AG04449 (cell line): ENCODE data around the gene TPRA1.

ENCODE experiments used
- CTCF ChIA-PET: fragments of 350-600 bp; formaldehyde crosslinking; extraction: SDS; loops from one replicate; lab custom pipeline; 2021; ENCODE audit warnings: antibody characterized with exemption; lab: Yijun Ruan, JAX
- POLR2A ChIA-PET: fragments of 400-600, 350-600 bp; formaldehyde crosslinking; extraction: SDS; loops from one replicate; lab custom pipeline; 2020; ENCODE audit warnings: antibody characterized with exemption, inconsistent platforms; lab: Yijun Ruan, JAX
- DNase-seq: peaks from one replicate; pipeline ENCODE4 v3.0.0-alpha.2; 2010; ENCODE audit warnings: low read depth, low spot score
- H3K4me3 ChIP-seq: 2 replicates; pipeline ENCODE4 v1.5.1; 2011; ENCODE audit warnings: low read depth, mild to moderate bottlenecking, control low read depth, low read length
- TF ChIP-seq, protein P1 (sequence below): IDR thresholded peaks from one replicate; pipeline ENCODE4 v1.5.1; 2011; ENCODE audit warnings: mild to moderate bottlenecking, moderate library complexity, low read length, control low read depth, inconsistent platforms; ENCODE audit not compliant: insufficient read depth; ENCODE audit errors: missing control alignments

The TPRA1 gene

GRCh38 chr3:127560051-127560787 is 30.3 kb downstream of the TPRA1 start:
- no peak overlapping the region for H3K4me3 ChIP-seq
- ChIA-PET CTCF (interaction anchor here (1.0 to 7.5 kb wide), 3 partner anchors 11 to 15 kb away, joined by 3 to 51 read pairs (median 5); no protein-coding TSS in a partner anchor), POLR2A (no interaction called here)
- TF ChIP-seq, protein P1, sequence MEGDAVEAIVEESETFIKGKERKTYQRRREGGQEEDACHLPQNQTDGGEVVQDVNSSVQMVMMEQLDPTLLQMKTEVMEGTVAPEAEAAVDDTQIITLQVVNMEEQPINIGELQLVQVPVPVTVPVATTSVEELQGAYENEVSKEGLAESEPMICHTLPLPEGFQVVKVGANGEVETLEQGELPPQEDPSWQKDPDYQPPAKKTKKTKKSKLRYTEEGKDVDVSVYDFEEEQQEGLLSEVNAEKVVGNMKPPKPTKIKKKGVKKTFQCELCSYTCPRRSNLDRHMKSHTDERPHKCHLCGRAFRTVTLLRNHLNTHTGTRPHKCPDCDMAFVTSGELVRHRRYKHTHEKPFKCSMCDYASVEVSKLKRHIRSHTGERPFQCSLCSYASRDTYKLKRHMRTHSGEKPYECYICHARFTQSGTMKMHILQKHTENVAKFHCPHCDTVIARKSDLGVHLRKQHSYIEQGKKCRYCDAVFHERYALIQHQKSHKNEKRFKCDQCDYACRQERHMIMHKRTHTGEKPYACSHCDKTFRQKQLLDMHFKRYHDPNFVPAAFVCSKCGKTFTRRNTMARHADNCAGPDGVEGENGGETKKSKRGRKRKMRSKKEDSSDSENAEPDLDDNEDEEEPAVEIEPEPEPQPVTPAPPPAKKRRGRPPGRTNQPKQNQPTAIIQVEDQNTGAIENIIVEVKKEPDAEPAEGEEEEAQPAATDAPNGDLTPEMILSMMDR: no peak
- DNase-seq: no peak

DNA sequence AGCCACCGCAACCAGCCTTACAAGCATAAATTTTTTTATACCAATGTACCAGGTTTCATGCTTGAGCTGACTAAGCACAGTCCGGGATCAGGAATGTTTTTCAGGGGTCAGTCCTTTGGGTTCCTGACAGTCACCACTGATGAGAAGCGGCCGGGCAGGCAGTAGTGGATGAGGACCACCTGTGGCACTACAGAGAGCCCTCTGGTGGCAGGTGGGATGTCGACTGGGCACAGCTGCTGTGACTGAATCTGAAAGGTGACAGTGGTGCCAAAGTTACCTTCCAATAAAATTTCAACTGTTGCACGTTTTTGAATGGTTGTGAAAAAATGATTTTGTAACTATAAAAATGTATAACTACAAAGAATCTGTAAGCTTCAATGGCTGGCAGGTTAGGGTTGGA is 34.0 kb downstream of the TPRA1 start:
- CTCF ChIA-PET: interaction anchor here (1.0 to 7.5 kb wide), 3 partner anchors 8 to 12 kb away, joined by 3 to 51 read pairs (median 5); no protein-coding TSS in a partner anchor
- H3K4me3 ChIP-seq: no peak overlapping the region
- POLR2A ChIA-PET: no interaction called here
- TF ChIP-seq, protein P1: no peak
- no peak for DNase-seq

DNA sequence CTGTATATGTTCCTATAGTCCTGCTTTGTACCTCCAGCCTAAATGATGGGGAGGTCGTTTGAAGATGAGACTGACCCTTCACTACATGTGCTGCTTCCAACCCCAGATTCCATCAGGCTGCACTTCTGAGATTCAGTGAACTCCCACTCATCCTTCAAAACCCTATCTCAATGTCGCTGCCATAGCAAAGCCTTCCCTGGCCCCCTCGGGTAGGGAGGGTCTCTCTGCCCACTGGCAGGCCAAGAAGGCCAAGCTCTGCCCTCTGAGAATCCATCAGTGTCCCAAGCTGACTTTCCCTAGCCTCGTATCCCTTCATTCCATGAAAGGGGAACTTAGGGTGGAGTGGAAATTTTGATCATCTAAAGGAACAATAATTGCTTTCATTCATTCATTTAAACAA is 35.4 kb downstream of the TPRA1 start:
- ChIA-PET POLR2A (no interaction called here), CTCF (interaction anchor here (1.9 to 7.5 kb wide), 2 partner anchors 10 to 20 kb away, joined by 9 to 51 read pairs; no protein-coding TSS in a partner anchor)
- TF ChIP-seq, protein P1: no peak
- no peak for DNase-seq
- H3K4me3 ChIP-seq: no peak overlapping the region

GRCh38 chr3:127552038-127552437 is 38.5 kb downstream of the TPRA1 start:
- POLR2A ChIA-PET: no interaction called here
- TF ChIP-seq, protein P1: no peak
- CTCF ChIA-PET: interaction anchor here (0.9 kb wide), 1 partner anchor 14 kb away, joined by 3 read pairs; no protein-coding TSS in a partner anchor
- DNase-seq: no peak
- no peak overlapping the region for H3K4me3 ChIP-seq

DNA sequence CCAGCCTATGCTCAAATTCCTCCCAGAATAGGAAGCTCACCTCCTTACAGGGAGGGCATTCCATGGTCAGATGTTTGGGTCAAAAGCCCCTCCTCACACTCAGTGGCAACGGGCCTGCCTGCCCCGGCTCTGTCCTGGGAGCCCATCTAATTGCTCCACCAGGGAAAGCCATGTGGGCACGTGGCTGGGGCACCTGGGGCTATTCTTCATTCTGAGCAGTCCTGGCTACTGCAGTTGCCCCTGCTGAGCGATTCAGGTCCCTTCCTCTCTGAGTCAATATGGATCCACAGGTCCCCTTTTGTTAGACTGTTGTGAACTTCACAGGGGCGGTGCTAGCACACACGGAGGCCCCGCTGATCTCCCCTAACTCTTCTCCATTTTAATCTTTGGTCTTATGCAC is 39.4 kb downstream of the TPRA1 start:
- TF ChIP-seq, protein P1: no peak
- ChIA-PET POLR2A (no interaction called here), CTCF (no interaction called here)
- DNase-seq: no peak
- no peak overlapping the region for H3K4me3 ChIP-seq

DNA sequence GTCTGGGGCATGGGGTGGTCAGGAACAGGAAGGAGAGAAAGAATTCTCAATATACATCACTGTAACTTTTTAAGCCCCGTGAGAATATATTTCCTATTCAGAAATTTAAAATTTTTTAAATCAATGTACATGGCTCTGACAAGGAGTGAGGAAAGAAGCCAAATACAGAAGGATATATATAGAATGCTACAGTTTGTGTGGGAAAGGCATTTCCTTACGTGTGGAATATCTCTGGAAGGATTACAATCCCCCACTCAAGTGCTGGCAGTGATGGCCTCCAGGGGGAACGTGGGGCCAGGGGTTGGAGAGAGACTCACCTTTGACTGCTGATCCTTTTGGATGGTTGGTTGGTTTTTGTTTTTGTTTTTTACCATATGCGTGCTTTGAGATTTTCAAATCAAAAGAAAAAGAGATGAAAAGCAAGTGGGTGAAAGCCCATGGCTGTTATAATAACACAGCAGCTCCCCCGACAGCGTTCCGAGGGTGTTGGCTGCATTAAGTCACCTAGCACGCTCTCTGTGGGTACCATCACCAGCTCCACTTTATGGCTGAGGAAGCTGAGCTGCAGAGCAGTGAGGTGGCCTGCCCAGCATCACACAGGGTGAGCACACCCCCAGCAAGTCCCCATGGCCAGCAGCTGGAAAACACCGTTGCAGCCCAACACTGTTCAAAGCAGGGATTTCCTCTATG is 39.9 kb downstream of the TPRA1 start:
- ChIA-PET CTCF (interaction anchor here (7.2 kb wide), 1 partner anchor 14 kb away, joined by 59 read pairs; no protein-coding TSS in a partner anchor), POLR2A (interaction anchor here (0.5 kb wide), 1 partner anchor 34 kb away, joined by 3 read pairs; no protein-coding TSS in a partner anchor)
- no peak overlapping the region for H3K4me3 ChIP-seq
- TF ChIP-seq, protein P1: no peak
- no peak for DNase-seq
